Panc1 (cell line): Measurements from ENCODE around the gene INS. TPM values are rescaled to one million over a fixed set of nuclear protein-coding genes. Genes with fewer than 3 reads are reported as not detected.

Experiments used
- ATAC-seq: fragments of 200-7000 bp; cut with Tn5 transposase; 2 replicates; pipeline ENCODE4 v1.9.1; 2020; ENCODE audit warnings: mild to moderate bottlenecking, moderate library complexity
- BruUV-seq: library from RNA; stranded (reverse); fragments of 400-500 nt; replicated peaks from 2 replicates; lab custom pipeline; 2021; lab: Mats Ljungman, UMichigan
- CTCF ChIA-PET: fragments of 300-600 bp; sonication (Branson Sonifier 250); formaldehyde crosslinking; loops from one replicate; lab custom pipeline; 2022; ENCODE audit warnings: antibody characterized with exemption; lab: Charles Lee
- POLR2A ChIA-PET: fragments of 300-600 bp; sonication (Branson Sonifier 250); formaldehyde crosslinking; loops from one replicate; lab custom pipeline; 2022; ENCODE audit warnings: antibody characterized with exemption; lab: Charles Lee
- DNase-seq: peaks from one replicate; pipeline ENCODE4 v3.0.0-alpha.2; 2010; ENCODE audit warnings: low read depth, low spot score
- H3K27ac ChIP-seq: 2 replicates; pipeline ENCODE4 v1.5.1; 2011; ENCODE audit warnings: mild to moderate bottlenecking, low read length, inconsistent platforms
- H3K27me3 ChIP-seq: fragments of 200-500 bp; sonication (Bioruptor generic); 2 replicates; pipeline ENCODE4 v1.6.0; 2014; ENCODE audit warnings: low read length, inconsistent platforms; ENCODE audit not compliant: control insufficient read depth, insufficient read depth
- H3K36me3 ChIP-seq: fragments of 200-500 bp; sonication (Bioruptor generic); 2 replicates; pipeline ENCODE4 v1.5.1; 2014; ENCODE audit warnings: inconsistent platforms, mild to moderate bottlenecking, low read length, moderate library complexity; ENCODE audit not compliant: control insufficient read depth, insufficient read depth
- H3K4me1 ChIP-seq: 2 replicates; pipeline ENCODE4 v1.5.1; 2011; ENCODE audit warnings: inconsistent platforms, mild to moderate bottlenecking, low read length, moderate library complexity; ENCODE audit not compliant: control insufficient read depth, insufficient read depth
- H3K4me3 ChIP-seq, 2 experiments: 2 replicates each; pipeline ENCODE4 v1.5.1; 2011 to 2012; ENCODE audit warnings: low read depth in 2 of 2, low read length in 2 of 2, mild to moderate bottlenecking in 2 of 2, inconsistent platforms in 1 of 2, moderate library complexity in 1 of 2
- H3K9me3 ChIP-seq: fragments of 200-500 bp; sonication (Bioruptor generic); 2 replicates; pipeline ENCODE4 v1.5.1; 2014; ENCODE audit warnings: low read depth, mild to moderate bottlenecking, inconsistent platforms, low read length, moderate library complexity; ENCODE audit not compliant: control insufficient read depth, insufficient read depth
- CTCF ChIP-seq: fragments of 450-650 bp; IDR thresholded peaks from 2 replicates; pipeline ENCODE4 v1.5.1; 2017; ENCODE audit warnings: mild to moderate bottlenecking
- POLR2AphosphoS5 ChIP-seq: IDR thresholded peaks from 2 replicates; pipeline ENCODE4 v1.6.1; 2012; ENCODE audit warnings: mild to moderate bottlenecking, low read depth, low read length, moderate library complexity
- REST ChIP-seq, 2 experiments: IDR thresholded peaks; 2 replicates each; pipeline ENCODE4 v1.6.1; 2011 to 2012; ENCODE audit warnings: low read depth in 2 of 2, control low read depth in 1 of 2, low read length in 1 of 2, mild to moderate bottlenecking in 1 of 2, moderate library complexity in 1 of 2; ENCODE audit not compliant: insufficient read depth in 1 of 2
- SIN3A ChIP-seq: IDR thresholded peaks from 2 replicates; pipeline ENCODE4 v1.6.1; 2012; ENCODE audit warnings: low read depth, mild to moderate bottlenecking, low read length, moderate library complexity, borderline replicate concordance; ENCODE audit not compliant: insufficient read depth
- TCF7L2 ChIP-seq: IDR thresholded peaks from 2 replicates; pipeline ENCODE4 v1.6.1; 2011; ENCODE audit warnings: mild to moderate bottlenecking, low read depth, low read length, inconsistent platforms
- in situ Hi-C: cut with HindIII; loops from 2 replicates; pipeline ENCODE4 v1.10.0; 2016; ENCODE audit warnings: low sequenced_read_pairs, low pct_unique_long_range_greater_than_20kb
- intact Hi-C: fragments of 100-400 bp; cut with micrococcal nuclease; formaldehyde crosslinking; loops from one replicate; pipeline ENCODE4 v1.10.0; 2022; ENCODE audit not compliant: unreplicated experiment
- total RNA-seq: library from RNA; stranded (reverse); gene quantifications from one replicate; pipeline ENCODE4 v1.2.1, GENCODE V29; 2021; ENCODE audit not compliant: unreplicated experiment

Gene INS
- total RNA-seq, 1 experiment from 2014 or later, result not detected

GRCh38 chr11:2196970-2197770 lies 36.2 kb upstream of the INS start:
- BruUV-seq, result no TSS peak
- no peaks in the 10 kb centered on the region for H3K9me3 ChIP-seq
- ChIA-PET CTCF (interaction anchor here (0.6 to 2.1 kb wide), 5 partner anchors 12 to 222 kb away, joined by 3 to 9 read pairs (median 7); partner anchors contain the start of gene CD81), POLR2A (no interaction called here)
- H3K36me3 ChIP-seq, result no peaks in the 10 kb centered on the region
- peak; percentile 90 for ATAC-seq
- H3K4me3 ChIP-seq, result no peak overlapping the region
- intact Hi-C loops, result loop anchor here (1.0 kb wide), 1 partner anchor 102 kb away; no protein-coding TSS in a partner anchor
- peak; percentile 24 for DNase-seq
- TF ChIP-seq REST (IDR thresholded peaks at IDR 0.05; ENCODE audit: insufficient read depth in 1 of 2, low read depth in 2 of 2, low read length in 1 of 2) (no peak), CTCF (peak; percentile 100)
- in situ Hi-C loops, result no loop called here
- H3K27ac ChIP-seq, result no peak overlapping the region
- H3K27me3 ChIP-seq, result peaks cover 4% of the 10 kb centered on the region; the same call in 1 of the 2 replicates
- peaks cover 4% of the 10 kb centered on the region; the same call in 1 of the 2 replicates for H3K4me1 ChIP-seq

GRCh38 chr11:2195756-2196088 lies 34.7 kb upstream of the INS start:
- Histone ChIP-seq H3K27ac (no peak overlapping the region), H3K9me3 (no peaks in the 10 kb centered on the region), H3K36me3 (no peaks in the 10 kb centered on the region), H3K4me1 (peaks cover 4% of the 10 kb centered on the region; the same call in 1 of the 2 replicates), H3K27me3 (peaks cover 4% of the 10 kb centered on the region; the same call in 1 of the 2 replicates), H3K4me3 (no peak overlapping the region)
- intact Hi-C loops (no loop called here), in situ Hi-C loops (no loop called here)
- no peak for TF ChIP-seq TCF7L2
- TF ChIP-seq REST (IDR thresholded peaks at IDR 0.05; ENCODE audit: insufficient read depth in 1 of 2, low read depth in 2 of 2, low read length in 1 of 2), result no peak
- no peak for TF ChIP-seq SIN3A
- TF ChIP-seq POLR2AphosphoS5, result no peak
- TF ChIP-seq CTCF, result no peak
- ATAC-seq, result no peak
- DNase-seq, result no peak
- ChIA-PET CTCF (interaction anchor here (0.5 kb wide), 1 partner anchor 12 kb away, joined by 8 read pairs; no protein-coding TSS in a partner anchor), POLR2A (no interaction called here)
- BruUV-seq, result no TSS peak
